Type B pancreatic cell (in vitro differentiated cells): ENCODE data around the gene VGLL2. TPM values are rescaled to one million over a fixed set of nuclear protein-coding genes. Genes with fewer than 3 reads are reported as not detected.

Source experiments
- DNase-seq: peaks from one replicate; pipeline ENCODE4 v3.0.0; 2021; ENCODE audit warnings: mixed read lengths; ENCODE audit not compliant: unreplicated experiment; ENCODE audit errors: extremely low spot score
- H3K27ac Mint-ChIP-seq: 2 replicates; pipeline ENCODE4 v1.8.0; 2021; ENCODE audit warnings: mild to moderate bottlenecking, mixed read lengths
- H3K27me3 Mint-ChIP-seq: 2 replicates; pipeline ENCODE4 v1.8.0; 2021; ENCODE audit warnings: mixed read lengths
- H3K36me3 Mint-ChIP-seq: 2 replicates; pipeline ENCODE4 v1.8.0; 2021; ENCODE audit warnings: mixed read lengths
- H3K4me1 Mint-ChIP-seq: one replicate; pipeline ENCODE4 v1.8.0; 2021; ENCODE audit warnings: mixed read lengths; ENCODE audit not compliant: unreplicated experiment
- H3K4me3 Mint-ChIP-seq: 2 replicates; pipeline ENCODE4 v1.8.0; 2021; ENCODE audit warnings: mild to moderate bottlenecking, mixed read lengths
- H3K9me3 Mint-ChIP-seq: 2 replicates; pipeline ENCODE4 v1.8.0; 2021; ENCODE audit warnings: mixed read lengths
- CTCF ChIP-seq: fragments of 200-600 bp; sonication (generic); conservative IDR thresholded peaks from 2 replicates; pipeline ENCODE4 v1.5.0; 2021; ENCODE audit warnings: antibody characterized with exemption, mild to moderate bottlenecking
- total RNA-seq: library from RNA; stranded (reverse); gene quantifications from 2 replicates; pipeline ENCODE4 v1.2.1, GENCODE V29; 2021; ENCODE audit warnings: low replicate concordance

VGLL2 gene
- total RNA-seq, 1 donor from 2014 or later, result 3.0 TPM

- H3K27me3 Mint-ChIP-seq, result peaks cover 81% of the 10 kb centered on the region
- H3K4me1 Mint-ChIP-seq, result no peaks in the 10 kb centered on the region
- DNase-seq, result no peak
- TF ChIP-seq CTCF, result no peak
- H3K36me3 Mint-ChIP-seq, result no peaks in the 10 kb centered on the region
- H3K27ac Mint-ChIP-seq, result no peak overlapping the region
- no peaks in the 10 kb centered on the region for H3K9me3 Mint-ChIP-seq
- no peak overlapping the region for H3K4me3 Mint-ChIP-seq
Observed at GRCh38 chr6:117275711-117276110, 10.4 kb downstream of the VGLL2 start.

GRCh38 chr6:117276778-117277316 lies 11.5 kb downstream of the VGLL2 start:
- peaks cover 71% of the 10 kb centered on the region for H3K27me3 Mint-ChIP-seq
- H3K4me3 Mint-ChIP-seq, result no peak overlapping the region
- DNase-seq, result no peak
- no peaks in the 10 kb centered on the region for H3K4me1 Mint-ChIP-seq
- H3K9me3 Mint-ChIP-seq, result no peaks in the 10 kb centered on the region
- TF ChIP-seq CTCF, result no peak
- H3K27ac Mint-ChIP-seq, result no peak overlapping the region
- H3K36me3 Mint-ChIP-seq, result no peaks in the 10 kb centered on the region

DNA sequence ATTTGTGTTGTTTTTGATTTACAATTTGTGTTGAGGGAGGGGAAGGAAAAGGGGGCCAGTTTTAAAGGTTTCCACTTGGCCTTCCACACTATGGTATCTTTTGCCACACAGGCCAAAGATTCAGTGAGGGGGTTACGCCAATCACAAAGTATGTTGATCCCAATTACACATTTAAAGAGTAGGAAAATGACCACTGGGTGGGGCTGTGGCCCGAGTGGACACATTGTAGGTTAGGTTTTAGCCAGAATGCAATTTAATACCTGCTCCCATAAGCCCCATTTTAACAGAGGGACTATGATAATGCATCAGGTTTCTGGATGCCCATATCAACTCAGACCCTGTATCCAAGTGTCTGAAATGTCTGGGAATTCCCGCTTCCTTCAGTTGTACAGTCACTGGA lies 15.6 kb downstream of the VGLL2 start:
- Mint-ChIP-seq H3K4me1 (no peaks in the 10 kb centered on the region), H3K27ac (no peak overlapping the region), H3K9me3 (no peaks in the 10 kb centered on the region), H3K36me3 (no peaks in the 10 kb centered on the region), H3K4me3 (no peak overlapping the region), H3K27me3 (peaks cover 33% of the 10 kb centered on the region)
- no peak for DNase-seq
- peak; percentile 37 for TF ChIP-seq CTCF

GRCh38 chr6:117288083-117288715 lies 22.8 kb downstream of the VGLL2 start:
- Mint-ChIP-seq H3K4me3 (no peak overlapping the region), H3K4me1 (no peaks in the 10 kb centered on the region), H3K36me3 (no peaks in the 10 kb centered on the region), H3K27ac (no peak overlapping the region), H3K9me3 (no peaks in the 10 kb centered on the region), H3K27me3 (peaks cover 9% of the 10 kb centered on the region)
- no peak for TF ChIP-seq CTCF
- DNase-seq, result no peak

GRCh38 chr6:117290173-117290846 lies 25.0 kb downstream of the VGLL2 start:
- no peak for DNase-seq
- Mint-ChIP-seq H3K36me3 (no peaks in the 10 kb centered on the region), H3K27me3 (peaks cover 11% of the 10 kb centered on the region), H3K27ac (no peak overlapping the region), H3K4me1 (no peaks in the 10 kb centered on the region), H3K9me3 (no peaks in the 10 kb centered on the region), H3K4me3 (no peak overlapping the region)
- no peak for TF ChIP-seq CTCF
